Activated naive CD4-positive, alpha-beta T cell treated with anti-CD3 and anti-CD28 coated beads for 36 hours (primary cell): Measurements from ENCODE around the gene HIC1. TPM values are rescaled to one million over a fixed set of nuclear protein-coding genes. Genes with fewer than 3 reads are reported as not detected.

Experiments
- CTCF ChIA-PET: fragments of 350-600 bp; sonication (Branson Sonifier 250); formaldehyde crosslinking; loops from one replicate; lab custom pipeline; 2021; ENCODE audit warnings: antibody characterized with exemption; lab: Charles Lee
- DNase-seq: peaks from one replicate; pipeline ENCODE4 v3.0.0-alpha.2; 2020
- H3K27ac Mint-ChIP-seq: one replicate; pipeline ENCODE4 v1.8.0; 2021; ENCODE audit warnings: mild to moderate bottlenecking, mixed read lengths
- H3K27me3 Mint-ChIP-seq: one replicate; pipeline ENCODE4 v1.8.0; 2021; ENCODE audit warnings: low read depth, mixed read lengths
- H3K36me3 Mint-ChIP-seq: one replicate; pipeline ENCODE4 v1.8.0; 2021; ENCODE audit warnings: low read depth, mixed read lengths
- H3K4me1 Mint-ChIP-seq: one replicate; pipeline ENCODE4 v1.8.0; 2021; ENCODE audit warnings: low read depth, mixed read lengths
- H3K4me3 Mint-ChIP-seq: one replicate; pipeline ENCODE4 v1.8.0; 2021; ENCODE audit warnings: mild to moderate bottlenecking, moderate library complexity, mixed read lengths
- H3K9me3 Mint-ChIP-seq: one replicate; pipeline ENCODE4 v1.8.0; 2021; ENCODE audit warnings: mixed read lengths
- intact Hi-C: fragments of 100-400 bp; cut with micrococcal nuclease; formaldehyde crosslinking; loops from one replicate; pipeline ENCODE4 v1.15.1; 2023
- total RNA-seq, 2 experiments: library from RNA; stranded (reverse); gene quantifications; one replicate each; pipeline ENCODE4 v1.2.3, GENCODE V29; 2021

Gene HIC1
- total RNA-seq, 2 experiments from 2014 or later = 14.8 TPM

DNA sequence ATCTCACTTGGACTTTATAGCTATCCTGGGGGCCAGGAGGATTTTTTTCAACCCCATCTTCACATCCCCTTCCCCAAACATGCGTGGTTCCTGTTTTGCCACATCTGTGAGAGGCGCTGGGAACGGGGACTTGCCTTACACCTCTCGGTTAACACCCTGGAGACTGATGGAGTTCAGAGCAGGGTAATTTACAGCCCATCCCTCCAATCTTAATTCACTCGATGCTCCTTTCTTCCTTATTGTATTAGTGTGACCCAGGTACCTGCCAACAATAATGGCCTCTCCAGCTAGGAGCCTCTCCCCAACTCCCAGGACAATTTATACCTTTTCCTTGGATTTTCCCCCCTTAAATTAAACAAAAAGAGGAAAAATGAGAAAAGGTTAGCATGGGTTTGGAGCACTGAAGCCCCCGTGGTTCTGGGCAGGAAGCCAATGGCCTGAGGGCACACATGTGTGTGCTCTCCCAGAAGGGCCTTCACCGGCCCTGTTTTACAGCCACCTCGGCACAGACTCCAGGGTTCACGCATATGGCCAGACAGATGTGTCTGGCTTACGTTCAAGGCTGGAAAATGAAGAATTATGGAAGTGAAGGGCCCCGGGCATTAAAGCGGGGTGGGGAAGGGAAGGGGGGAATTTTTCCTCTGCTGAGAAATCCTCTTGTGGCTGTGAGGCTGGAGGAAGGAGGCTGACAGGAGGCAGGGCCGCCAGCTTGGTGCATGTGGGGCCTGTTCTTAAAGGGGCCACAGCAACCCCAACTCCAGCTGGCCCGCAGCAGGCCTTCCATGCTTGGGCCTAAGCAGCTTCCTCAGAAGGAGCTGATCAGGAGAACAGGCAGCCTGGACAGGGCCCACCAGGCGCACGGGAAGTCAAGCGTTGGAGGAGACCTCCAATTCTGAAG is 21.4 kb downstream of the HIC1 start:
- intact Hi-C loops = no loop called here
- no peak for DNase-seq
- CTCF ChIA-PET = interaction anchor here (0.9 kb wide), 1 partner anchor 11 kb away, joined by 3 read pairs; no protein-coding TSS in a partner anchor
- H3K4me1 Mint-ChIP-seq = peaks cover 3% of the 10 kb centered on the region
- no peaks in the 10 kb centered on the region for H3K9me3 Mint-ChIP-seq
- no peak overlapping the region for H3K4me3 Mint-ChIP-seq
- H3K36me3 Mint-ChIP-seq = peaks cover 29% of the 10 kb centered on the region
- H3K27me3 Mint-ChIP-seq = no peaks in the 10 kb centered on the region
- H3K27ac Mint-ChIP-seq = no peak overlapping the region

DNA sequence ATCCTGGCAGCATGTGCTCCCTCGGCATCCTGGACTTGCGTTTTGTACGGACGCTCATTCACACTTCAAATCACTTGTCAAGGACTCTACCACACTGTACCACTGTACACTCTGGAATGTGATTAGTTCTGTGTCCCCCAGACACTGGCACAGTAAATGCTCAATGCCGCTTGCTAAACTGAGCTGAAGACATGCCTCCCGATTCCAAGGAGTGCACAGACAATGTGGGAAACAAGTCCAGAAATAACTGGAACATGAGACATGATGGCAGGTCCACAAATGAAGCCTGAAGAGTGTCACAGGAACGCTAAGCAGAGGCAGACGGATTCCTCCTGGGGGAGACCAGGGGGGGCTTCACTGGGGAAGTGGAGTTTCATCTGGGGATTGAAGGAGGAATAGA is 22.1 kb downstream of the HIC1 start:
- Mint-ChIP-seq H3K36me3 (peaks cover 31% of the 10 kb centered on the region), H3K9me3 (no peaks in the 10 kb centered on the region), H3K27ac (no peak overlapping the region), H3K4me3 (no peak overlapping the region), H3K27me3 (no peaks in the 10 kb centered on the region), H3K4me1 (no peaks in the 10 kb centered on the region)
- CTCF ChIA-PET = no interaction called here
- intact Hi-C loops = no loop called here
- no peak for DNase-seq

DNA sequence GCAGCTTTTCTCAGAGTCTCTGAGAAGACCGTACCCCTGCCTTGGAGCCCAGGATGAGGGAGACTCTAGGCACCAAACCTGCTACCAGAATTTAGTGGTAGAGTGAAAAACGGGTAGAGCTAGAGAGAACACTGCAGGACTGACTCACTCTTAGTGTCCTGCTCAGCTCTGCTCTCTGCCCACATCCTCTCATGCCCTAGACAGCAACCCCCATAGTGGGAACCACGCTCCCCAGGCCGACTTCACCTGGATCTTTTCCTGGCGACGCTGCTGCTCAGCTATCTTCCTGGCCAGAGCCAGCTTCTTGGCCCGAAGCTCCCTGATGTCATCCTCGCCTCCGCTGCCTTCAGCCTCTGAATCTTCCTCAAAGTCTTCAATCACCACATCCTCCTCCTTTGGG is 26.7 kb downstream of the HIC1 start:
- Mint-ChIP-seq H3K4me3 (no peak overlapping the region), H3K9me3 (no peaks in the 10 kb centered on the region), H3K4me1 (peaks cover 10% of the 10 kb centered on the region), H3K27me3 (no peaks in the 10 kb centered on the region), H3K36me3 (peaks cover 38% of the 10 kb centered on the region), H3K27ac (no peak overlapping the region)
- DNase-seq = no peak
- intact Hi-C loops = no loop called here
- CTCF ChIA-PET = no interaction called here

DNA sequence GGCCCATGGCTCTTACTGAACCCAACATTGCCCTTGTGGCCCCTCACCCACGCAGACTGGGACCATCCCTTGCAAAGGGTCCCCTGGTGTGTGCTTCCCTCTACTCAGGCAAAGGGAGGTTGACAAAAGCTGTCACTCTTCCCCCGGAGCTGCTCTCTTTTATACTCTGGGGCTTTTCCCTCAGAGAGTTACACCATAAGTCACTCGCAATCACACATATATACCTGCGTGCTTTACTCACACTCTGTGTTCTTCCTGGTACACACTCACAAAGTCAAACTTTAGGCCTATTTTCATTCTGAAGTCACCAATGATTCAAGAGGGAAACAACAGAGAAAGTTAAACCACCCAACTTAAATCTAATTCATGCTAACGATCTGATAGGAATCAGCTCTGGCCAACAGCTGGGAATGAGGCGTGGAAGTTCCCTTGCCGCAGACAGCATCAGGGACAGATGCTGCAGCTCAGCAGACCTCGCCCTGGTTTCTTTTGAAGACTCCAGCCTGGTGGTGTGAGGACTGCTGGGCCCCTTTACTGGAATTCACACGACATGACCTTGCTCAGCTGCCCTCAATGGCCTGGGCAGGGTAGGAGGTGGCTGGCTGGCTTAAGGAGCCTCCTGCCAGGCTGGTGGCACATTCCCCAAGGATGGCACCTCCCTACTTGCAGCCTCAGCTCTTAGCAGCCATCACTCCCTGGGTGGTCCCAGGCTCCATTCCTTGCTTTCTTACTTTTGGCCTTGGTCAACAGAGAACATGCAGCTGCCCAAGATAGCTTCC is 27.3 kb downstream of the HIC1 start:
- no peak for DNase-seq
- no peaks in the 10 kb centered on the region for H3K9me3 Mint-ChIP-seq
- H3K36me3 Mint-ChIP-seq = peaks cover 39% of the 10 kb centered on the region
- peaks cover 17% of the 10 kb centered on the region for H3K4me1 Mint-ChIP-seq
- intact Hi-C loops = no loop called here
- H3K4me3 Mint-ChIP-seq = no peak overlapping the region
- H3K27me3 Mint-ChIP-seq = no peaks in the 10 kb centered on the region
- no peak overlapping the region for H3K27ac Mint-ChIP-seq
- CTCF ChIA-PET = no interaction called here

DNA sequence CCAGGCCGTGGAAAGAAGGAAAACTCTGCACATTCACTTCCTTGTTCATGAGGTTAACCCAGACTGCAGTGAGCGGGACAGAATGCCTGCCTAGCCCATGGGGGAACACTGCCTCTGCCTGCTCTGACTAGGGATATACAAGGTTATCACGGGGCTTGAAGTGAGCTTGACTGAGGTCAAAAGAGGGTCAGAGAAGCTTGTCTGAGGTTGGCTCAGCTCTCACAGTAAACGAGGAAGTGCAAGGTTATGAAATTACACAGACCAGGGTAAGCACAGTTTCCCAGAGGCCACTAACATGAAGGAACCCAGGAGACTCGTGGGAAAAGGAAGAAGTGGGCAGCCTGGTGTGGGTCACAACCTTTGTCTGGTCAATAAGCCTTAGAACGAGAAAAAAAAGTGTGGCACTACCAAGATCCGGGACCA is 28.7 kb downstream of the HIC1 start:
- no peaks in the 10 kb centered on the region for H3K9me3 Mint-ChIP-seq
- no peak for DNase-seq
- H3K27ac Mint-ChIP-seq = no peak overlapping the region
- no peak overlapping the region for H3K4me3 Mint-ChIP-seq
- intact Hi-C loops = no loop called here
- H3K27me3 Mint-ChIP-seq = no peaks in the 10 kb centered on the region
- H3K4me1 Mint-ChIP-seq = peaks cover 30% of the 10 kb centered on the region
- CTCF ChIA-PET = interaction anchor here (1.2 kb wide), 1 partner anchor 19 kb away, joined by 3 read pairs; no protein-coding TSS in a partner anchor
- peaks cover 32% of the 10 kb centered on the region for H3K36me3 Mint-ChIP-seq

DNA sequence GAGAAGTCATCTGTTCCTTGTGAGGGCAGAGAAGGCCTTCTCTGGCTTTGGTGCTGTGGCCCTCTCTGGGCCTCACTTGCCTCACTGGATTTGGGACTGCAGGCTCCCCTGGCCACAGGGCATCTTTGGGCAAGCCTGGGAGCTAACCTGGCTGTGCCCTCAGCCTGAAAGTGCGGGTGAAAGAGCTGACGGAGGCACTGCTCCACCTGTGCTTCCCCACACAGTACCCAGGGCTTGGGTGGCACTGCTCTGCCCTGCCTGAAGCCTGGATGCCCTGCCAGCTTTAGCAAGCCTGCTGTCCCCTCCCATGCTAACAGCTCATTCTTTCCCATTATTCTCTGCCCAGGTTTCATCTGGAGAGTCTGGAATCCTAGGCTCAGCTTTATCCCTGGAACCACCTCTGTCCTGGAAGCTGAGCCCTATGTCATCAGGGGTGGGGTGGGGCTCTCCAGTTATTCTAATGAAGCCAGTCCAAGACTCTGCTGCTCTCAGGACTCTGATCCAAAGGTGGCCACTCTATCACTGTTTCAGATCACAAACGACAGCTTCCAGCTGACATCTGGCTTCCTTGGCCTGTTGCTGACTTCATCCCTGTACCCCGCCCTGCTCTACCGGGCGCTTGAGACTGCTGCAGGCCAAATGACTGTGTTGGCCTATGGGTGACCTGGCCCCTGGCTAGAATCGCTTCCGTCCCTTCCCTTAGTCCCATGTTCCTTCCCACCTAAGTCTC is 29.3 kb downstream of the HIC1 start:
- intact Hi-C loops = no loop called here
- peak overlapping the region; percentile 19 for H3K27ac Mint-ChIP-seq
- H3K4me3 Mint-ChIP-seq = no peak overlapping the region
- no peaks in the 10 kb centered on the region for H3K9me3 Mint-ChIP-seq
- H3K27me3 Mint-ChIP-seq = no peaks in the 10 kb centered on the region
- CTCF ChIA-PET = interaction anchor here (1.2 kb wide), 1 partner anchor 20 kb away, joined by 3 read pairs; no protein-coding TSS in a partner anchor
- no peak for DNase-seq
- H3K4me1 Mint-ChIP-seq = peaks cover 36% of the 10 kb centered on the region
- peaks cover 29% of the 10 kb centered on the region for H3K36me3 Mint-ChIP-seq

DNA sequence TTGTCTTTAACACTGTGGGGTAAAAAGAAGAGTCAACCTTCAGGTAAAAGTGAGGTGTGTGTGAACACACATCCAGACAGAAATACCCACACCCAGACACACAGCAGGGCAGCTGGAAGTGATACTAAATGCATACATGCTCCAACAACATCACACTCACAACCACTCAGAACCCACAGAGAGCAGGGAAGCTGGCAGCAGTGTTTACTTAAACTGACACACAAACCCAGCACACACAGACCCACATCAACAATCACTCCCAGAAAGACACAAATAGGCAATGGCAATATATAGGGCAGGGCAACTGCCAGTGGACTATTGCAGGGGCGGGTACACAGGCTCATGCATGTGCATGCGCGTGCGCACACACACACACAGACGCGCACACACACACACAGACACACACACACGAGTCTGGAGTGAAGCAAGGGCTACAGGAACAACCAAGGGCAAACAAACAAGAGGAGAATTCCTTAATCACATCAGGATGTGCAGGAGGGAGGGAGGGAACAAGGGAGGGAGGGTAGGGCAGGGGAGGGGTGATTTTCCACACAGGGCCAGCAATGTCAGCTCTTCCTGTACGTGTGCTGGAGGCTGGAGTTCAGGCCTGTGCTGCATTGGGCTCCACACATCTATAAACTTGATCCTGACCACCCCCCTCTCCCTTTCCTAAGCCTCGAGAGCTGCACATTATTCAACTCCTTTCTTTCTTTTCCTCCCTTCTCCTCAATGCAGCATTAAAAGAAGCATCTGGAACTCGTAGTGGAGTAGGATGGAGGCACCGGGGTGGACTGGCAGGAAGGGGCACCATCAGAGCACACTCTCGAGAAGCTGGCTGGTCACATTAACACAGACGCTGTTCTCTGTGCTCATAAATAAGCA is 30.1 kb downstream of the HIC1 start:
- H3K9me3 Mint-ChIP-seq = no peaks in the 10 kb centered on the region
- peaks cover 44% of the 10 kb centered on the region for H3K4me1 Mint-ChIP-seq
- CTCF ChIA-PET = interaction anchor here (0.6 to 1.2 kb wide), 3 partner anchors 21 to 145 kb away, joined by 3 to 5 read pairs (median 4); no protein-coding TSS in a partner anchor
- H3K36me3 Mint-ChIP-seq = peaks cover 29% of the 10 kb centered on the region
- intact Hi-C loops = no loop called here
- no peaks in the 10 kb centered on the region for H3K27me3 Mint-ChIP-seq
- no peak for DNase-seq
- H3K27ac Mint-ChIP-seq = peak overlapping the region; percentile 19
- H3K4me3 Mint-ChIP-seq = no peak overlapping the region

DNA sequence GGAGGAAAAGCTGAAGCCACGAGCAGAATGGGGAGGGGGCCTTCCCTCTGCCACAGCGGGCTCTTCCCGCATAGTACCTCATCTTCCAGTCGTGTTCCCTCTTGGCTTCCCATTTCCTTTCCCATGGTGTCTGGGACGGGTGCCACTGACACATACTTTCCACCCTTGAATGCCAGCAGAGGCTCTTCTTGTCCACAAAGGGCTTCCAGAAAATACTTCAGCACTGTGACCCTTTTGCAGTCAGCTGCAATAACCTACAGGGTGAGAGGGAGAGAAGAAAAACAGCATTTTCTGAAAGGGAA is 30.7 kb downstream of the HIC1 start:
- no peaks in the 10 kb centered on the region for H3K9me3 Mint-ChIP-seq
- H3K4me3 Mint-ChIP-seq = no peak overlapping the region
- CTCF ChIA-PET = interaction anchor here (0.6 to 1.2 kb wide), 3 partner anchors 15 to 145 kb away, joined by 4 to 5 read pairs (median 4); no protein-coding TSS in a partner anchor
- H3K27ac Mint-ChIP-seq = no peak overlapping the region
- peaks cover 50% of the 10 kb centered on the region for H3K4me1 Mint-ChIP-seq
- peaks cover 29% of the 10 kb centered on the region for H3K36me3 Mint-ChIP-seq
- DNase-seq = no peak
- intact Hi-C loops = no loop called here
- H3K27me3 Mint-ChIP-seq = no peaks in the 10 kb centered on the region

DNA sequence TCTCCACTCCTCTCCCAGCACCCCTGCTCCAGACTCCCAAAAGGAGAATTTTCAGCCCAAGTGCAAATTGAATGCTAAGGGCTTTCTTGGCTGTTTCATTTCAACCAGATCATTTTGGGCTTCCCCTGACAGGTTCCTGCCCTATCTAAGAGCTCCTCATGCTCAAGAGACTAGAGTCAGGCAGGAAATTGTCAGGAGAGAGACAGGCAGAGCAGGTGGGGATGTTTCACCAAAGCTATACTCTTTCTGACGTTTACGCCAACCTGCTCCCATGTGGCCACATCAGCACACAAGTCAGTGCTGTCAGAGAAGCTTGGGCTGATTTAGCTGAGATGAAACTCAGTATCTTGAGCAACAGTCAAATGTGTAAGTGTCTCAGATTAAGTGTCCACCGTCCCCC is 31.4 kb downstream of the HIC1 start:
- Mint-ChIP-seq H3K4me1 (peaks cover 57% of the 10 kb centered on the region), H3K27me3 (no peaks in the 10 kb centered on the region), H3K27ac (no peak overlapping the region), H3K9me3 (no peaks in the 10 kb centered on the region), H3K36me3 (peaks cover 24% of the 10 kb centered on the region), H3K4me3 (no peak overlapping the region)
- peak; percentile 16 for DNase-seq
- intact Hi-C loops = no loop called here
- CTCF ChIA-PET = interaction anchor here (0.6 to 1.2 kb wide), 3 partner anchors 16 to 174 kb away, joined by 3 to 4 read pairs (median 4); no protein-coding TSS in a partner anchor

DNA sequence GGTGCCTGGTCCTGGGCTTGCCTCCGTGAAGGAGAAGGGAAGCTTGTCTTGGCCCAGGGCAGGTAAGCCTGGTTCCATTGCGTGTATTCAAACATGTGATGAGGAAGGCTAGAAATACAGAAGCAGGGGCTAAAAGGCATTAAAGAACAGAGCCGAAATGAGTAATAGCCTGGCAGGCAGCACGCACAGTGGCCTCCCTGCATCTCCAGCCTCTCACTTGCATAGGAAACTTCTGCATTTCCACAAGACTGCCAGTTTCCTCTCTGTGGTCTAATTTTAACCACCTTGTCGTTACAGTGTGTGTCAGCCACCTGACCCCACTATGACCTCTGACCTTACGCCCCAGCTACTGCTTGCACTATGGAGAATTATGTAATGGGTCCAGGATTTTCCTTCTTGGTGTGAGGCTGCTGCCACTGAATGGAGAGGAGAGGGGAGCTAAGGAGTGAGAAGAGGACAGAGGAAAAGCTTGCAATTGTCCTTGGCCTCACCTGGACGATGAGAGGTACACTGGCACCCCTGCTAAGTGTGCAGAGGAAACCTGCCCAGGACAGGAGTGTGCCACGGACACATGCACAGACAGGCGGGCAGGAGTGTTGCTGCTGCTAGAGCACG is 32.8 kb downstream of the HIC1 start:
- CTCF ChIA-PET = interaction anchor here (0.6 to 3.1 kb wide), 7 partner anchors 12 to 166 kb away, joined by 3 to 18 read pairs (median 3); partner anchors contain the start of gene HIC1
- intact Hi-C loops = loop anchor here (1.0 to 2.0 kb wide), 2 partner anchors 17 to 135 kb away; no protein-coding TSS in a partner anchor
- Mint-ChIP-seq H3K27ac (no peak overlapping the region), H3K4me1 (peaks cover 60% of the 10 kb centered on the region), H3K9me3 (no peaks in the 10 kb centered on the region), H3K27me3 (no peaks in the 10 kb centered on the region), H3K4me3 (no peak overlapping the region), H3K36me3 (peaks cover 18% of the 10 kb centered on the region)
- peak; percentile 71 for DNase-seq

DNA sequence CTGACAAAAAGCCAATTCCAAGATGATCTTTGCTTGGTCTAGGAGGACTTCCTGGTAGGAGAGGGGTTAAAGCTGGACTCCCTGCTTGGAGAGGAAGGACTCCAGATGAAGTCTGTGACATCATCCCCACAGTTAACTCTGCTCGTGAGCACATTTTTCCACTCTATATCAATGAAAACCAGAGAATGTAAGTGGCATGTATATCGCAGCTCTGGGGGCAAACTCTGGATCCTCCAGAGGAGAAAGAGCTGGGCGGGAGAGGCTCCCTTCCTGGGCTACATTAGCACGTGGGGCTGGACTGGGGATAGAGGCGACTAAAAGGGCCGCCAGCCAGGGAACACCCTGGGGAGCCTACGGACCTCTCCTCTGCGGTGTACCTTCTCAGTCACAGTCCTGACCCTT is 34.1 kb downstream of the HIC1 start:
- Mint-ChIP-seq H3K4me3 (peak overlapping the region; percentile 88), H3K27ac (peak overlapping the region; percentile 89), H3K9me3 (no peaks in the 10 kb centered on the region), H3K4me1 (peaks cover 60% of the 10 kb centered on the region), H3K27me3 (no peaks in the 10 kb centered on the region), H3K36me3 (peaks cover 14% of the 10 kb centered on the region)
- CTCF ChIA-PET = interaction anchor here (0.6 to 3.4 kb wide), 7 partner anchors 18 to 196 kb away, joined by 3 to 19 read pairs (median 4); partner anchors contain the start of gene HIC1
- DNase-seq = no peak
- intact Hi-C loops = loop anchor here (2.0 kb wide), 1 partner anchor 134 kb away; no protein-coding TSS in a partner anchor
